ENCODE results near the gene MBD6. TPM values are rescaled to one million over a fixed set of nuclear protein-coding genes. Genes with fewer than 3 reads are reported as not detected.
"Not testable (repeated sequence)": the region's sequence is repeated elsewhere in the genome, so short reads cannot be mapped to it uniquely, and the experiment has no call there.

Gene MBD6
- total RNA-seq, 4 donors from 2014 or later, result 14.9 to 138 (median 17.1) TPM

DNA sequence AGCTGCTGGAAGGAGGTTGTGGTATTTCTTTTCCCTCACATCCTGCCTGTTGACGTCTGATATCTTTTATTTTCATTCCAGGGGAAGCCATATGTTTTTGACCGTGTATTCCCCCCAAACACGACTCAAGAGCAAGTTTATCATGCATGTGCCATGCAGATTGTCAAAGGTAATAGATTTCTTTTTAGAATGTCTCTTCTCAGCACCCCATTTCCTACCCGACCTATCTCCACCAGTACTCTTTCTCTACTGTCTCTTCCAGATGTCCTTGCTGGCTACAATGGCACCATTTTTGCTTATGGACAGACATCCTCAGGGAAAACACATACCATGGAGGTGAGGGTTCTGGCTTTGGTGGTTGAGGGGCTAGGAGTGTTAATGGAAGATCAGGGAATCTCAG is 40.7 kb downstream of the MBD6 start:
- no peaks in the 10 kb centered on the region for H3K4me1 ChIP-seq
- no peaks in the 10 kb centered on the region for H3K36me3 ChIP-seq
- H3K9me3 ChIP-seq, result no peaks in the 10 kb centered on the region
- no peaks in the 10 kb centered on the region for H3K27me3 ChIP-seq
- intact Hi-C loops (cut with DNase I; ENCODE audit: low total_unique reads), result no loop called here
- no peak overlapping the region for H3K27ac ChIP-seq
- TF ChIP-seq POLR2A (IDR thresholded peaks at IDR 0.05), result no peak
- TF ChIP-seq, protein P1, sequence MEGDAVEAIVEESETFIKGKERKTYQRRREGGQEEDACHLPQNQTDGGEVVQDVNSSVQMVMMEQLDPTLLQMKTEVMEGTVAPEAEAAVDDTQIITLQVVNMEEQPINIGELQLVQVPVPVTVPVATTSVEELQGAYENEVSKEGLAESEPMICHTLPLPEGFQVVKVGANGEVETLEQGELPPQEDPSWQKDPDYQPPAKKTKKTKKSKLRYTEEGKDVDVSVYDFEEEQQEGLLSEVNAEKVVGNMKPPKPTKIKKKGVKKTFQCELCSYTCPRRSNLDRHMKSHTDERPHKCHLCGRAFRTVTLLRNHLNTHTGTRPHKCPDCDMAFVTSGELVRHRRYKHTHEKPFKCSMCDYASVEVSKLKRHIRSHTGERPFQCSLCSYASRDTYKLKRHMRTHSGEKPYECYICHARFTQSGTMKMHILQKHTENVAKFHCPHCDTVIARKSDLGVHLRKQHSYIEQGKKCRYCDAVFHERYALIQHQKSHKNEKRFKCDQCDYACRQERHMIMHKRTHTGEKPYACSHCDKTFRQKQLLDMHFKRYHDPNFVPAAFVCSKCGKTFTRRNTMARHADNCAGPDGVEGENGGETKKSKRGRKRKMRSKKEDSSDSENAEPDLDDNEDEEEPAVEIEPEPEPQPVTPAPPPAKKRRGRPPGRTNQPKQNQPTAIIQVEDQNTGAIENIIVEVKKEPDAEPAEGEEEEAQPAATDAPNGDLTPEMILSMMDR (IDR thresholded peaks at IDR 0.05), result no peak
- no peak for DNase-seq
- H3K4me3 ChIP-seq, result no peak overlapping the region

DNA sequence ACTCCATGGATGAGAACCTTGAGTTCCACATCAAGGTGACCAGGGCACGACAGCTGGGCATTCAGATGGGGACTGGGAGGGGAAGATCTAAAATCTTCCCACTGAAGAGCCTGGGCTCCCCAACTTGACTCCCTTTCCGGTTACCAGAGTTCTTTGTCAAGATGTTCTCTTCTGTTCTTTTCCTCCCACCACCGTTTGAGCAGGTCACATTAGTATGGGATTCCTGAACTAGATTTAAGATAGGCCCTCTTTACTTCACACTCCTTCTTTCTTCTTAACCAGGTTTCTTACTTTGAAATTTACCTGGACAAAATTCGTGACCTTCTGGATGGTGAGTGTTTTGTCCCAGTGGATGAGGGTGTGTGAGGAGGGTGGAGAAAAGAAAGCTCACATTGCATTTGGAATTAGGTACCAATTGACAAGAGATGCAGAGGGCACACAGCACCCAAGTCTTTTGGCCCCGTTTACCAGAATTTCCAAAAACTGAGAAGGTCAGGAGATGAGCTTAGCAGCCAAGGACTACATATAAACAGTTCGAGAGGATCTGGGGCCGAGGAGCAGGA is 41.6 kb downstream of the MBD6 start:
- no peak overlapping the region for H3K4me3 ChIP-seq
- no peaks in the 10 kb centered on the region for H3K9me3 ChIP-seq
- H3K27me3 ChIP-seq, result no peaks in the 10 kb centered on the region
- TF ChIP-seq, protein P1 (IDR thresholded peaks at IDR 0.05), result no peak
- TF ChIP-seq POLR2A (IDR thresholded peaks at IDR 0.05), result no peak
- no peak for DNase-seq
- no peaks in the 10 kb centered on the region for H3K4me1 ChIP-seq
- no peaks in the 10 kb centered on the region for H3K36me3 ChIP-seq
- H3K27ac ChIP-seq, result no peak overlapping the region
- intact Hi-C loops (cut with DNase I; ENCODE audit: low total_unique reads), result no loop called here

DNA sequence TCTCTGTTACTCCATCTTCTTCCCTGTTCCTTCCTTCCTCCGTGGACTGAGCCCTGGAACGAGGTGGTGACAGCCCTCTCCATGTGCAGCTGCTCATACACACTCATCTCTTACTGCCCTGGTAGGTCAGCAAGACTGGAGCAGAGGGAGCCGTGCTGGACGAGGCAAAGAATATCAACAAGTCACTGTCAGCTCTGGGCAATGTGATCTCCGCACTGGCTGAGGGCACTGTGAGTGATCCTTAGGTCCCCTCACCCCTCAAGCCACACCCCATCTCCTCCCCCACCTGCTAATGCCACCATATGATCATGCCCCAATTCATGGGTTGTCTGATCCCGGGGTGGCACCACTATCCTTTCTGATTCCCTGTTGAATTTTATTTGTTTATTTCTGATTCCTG is 46.2 kb downstream of the MBD6 start:
- intact Hi-C loops (cut with DNase I; ENCODE audit: low total_unique reads), result no loop called here
- no peaks in the 10 kb centered on the region for H3K27me3 ChIP-seq
- H3K9me3 ChIP-seq, result no peaks in the 10 kb centered on the region
- H3K4me3 ChIP-seq, result no peak overlapping the region
- no peaks in the 10 kb centered on the region for H3K36me3 ChIP-seq
- TF ChIP-seq, protein P1 (IDR thresholded peaks at IDR 0.05), result no peak
- TF ChIP-seq POLR2A (IDR thresholded peaks at IDR 0.05), result no peak
- no peak for DNase-seq
- H3K4me1 ChIP-seq, result no peaks in the 10 kb centered on the region
- no peak overlapping the region for H3K27ac ChIP-seq

DNA sequence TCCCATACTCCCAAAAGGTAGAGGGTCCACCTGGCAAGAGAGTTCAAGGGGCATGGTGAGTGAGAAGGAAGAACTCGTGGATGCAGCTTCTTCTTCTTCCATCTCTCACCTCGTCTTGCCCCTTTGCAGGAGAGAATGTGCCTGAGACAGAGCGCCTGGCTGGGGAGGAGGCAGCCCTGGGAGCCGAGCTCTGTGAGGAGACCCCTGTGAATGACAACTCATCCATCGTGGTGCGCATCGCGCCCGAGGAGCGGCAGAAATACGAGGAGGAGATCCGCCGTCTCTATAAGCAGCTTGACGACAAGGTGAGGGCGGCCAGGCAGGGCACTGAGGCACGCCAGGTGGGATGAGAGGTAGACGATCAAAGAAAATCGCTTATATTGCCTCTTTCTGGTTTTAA is 47.2 kb downstream of the MBD6 start:
- H3K9me3 ChIP-seq, result no peaks in the 10 kb centered on the region
- no peaks in the 10 kb centered on the region for H3K4me1 ChIP-seq
- H3K36me3 ChIP-seq, result no peaks in the 10 kb centered on the region
- no peak overlapping the region for H3K27ac ChIP-seq
- no peaks in the 10 kb centered on the region for H3K27me3 ChIP-seq
- intact Hi-C loops (cut with DNase I; ENCODE audit: low total_unique reads), result no loop called here
- H3K4me3 ChIP-seq, result no peak overlapping the region
- no peak for DNase-seq
- TF ChIP-seq, protein P1 (IDR thresholded peaks at IDR 0.05), result no peak
- TF ChIP-seq POLR2A (IDR thresholded peaks at IDR 0.05), result no peak

DNA sequence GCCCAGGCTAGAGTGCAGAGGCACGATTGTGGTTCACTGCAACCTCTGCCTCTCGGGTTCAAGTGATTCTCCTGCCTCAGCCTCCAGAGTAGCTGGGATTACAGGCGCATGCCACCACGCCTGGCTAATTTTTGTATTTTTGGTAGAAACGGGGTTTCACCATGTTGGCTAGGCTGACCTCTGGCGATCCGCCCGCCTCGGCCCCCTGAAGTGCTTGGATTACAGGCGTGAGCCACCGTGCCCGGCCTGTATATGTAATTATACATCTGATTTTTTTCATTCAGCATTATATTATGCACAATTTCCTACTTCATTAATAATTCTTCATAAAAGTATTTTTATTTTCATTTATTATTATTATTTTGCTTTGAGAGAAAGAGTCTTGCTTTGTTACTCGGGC is 47.8 kb downstream of the MBD6 start:
- intact Hi-C loops (cut with DNase I; ENCODE audit: low total_unique reads); H3K4me1 ChIP-seq; H3K27me3 ChIP-seq; DNase-seq; H3K36me3 ChIP-seq; H3K27ac ChIP-seq; H3K9me3 ChIP-seq; H3K4me3 ChIP-seq: not testable (repeated sequence)

Data from uterus (tissue), 4 donors.